Lower lobe of right lung (tissue), 2 donors: ENCODE measurements around the gene NOTCH3. TPM values are rescaled to one million over a fixed set of nuclear protein-coding genes. Genes with fewer than 3 reads are reported as not detected.

ENCODE experiments used
- ATAC-seq, 2 donors: fragments of 200-7000 bp; cut with Tn5 transposase; one replicate each; pipeline ENCODE4 v1.9.1; 2020 to 2022; ENCODE audit warnings: mild to moderate bottlenecking in 2 of 2, moderate library complexity in 2 of 2
- DNase-seq: peaks from one replicate; pipeline ENCODE4 v3.0.0-alpha.2; 2020
- H3K27ac ChIP-seq: fragments of 200-600 bp; one replicate; pipeline ENCODE4 v1.8.0; 2022
- H3K27me3 ChIP-seq: fragments of 200-600 bp; one replicate; pipeline ENCODE4 v1.8.0; 2022; ENCODE audit warnings: low read depth
- H3K36me3 ChIP-seq: fragments of 200-600 bp; one replicate; pipeline ENCODE4 v1.8.0; 2022; ENCODE audit warnings: mild to moderate bottlenecking
- H3K4me1 ChIP-seq: fragments of 200-600 bp; one replicate; pipeline ENCODE4 v1.8.0; 2022
- H3K4me3 ChIP-seq: fragments of 200-600 bp; one replicate; pipeline ENCODE4 v1.8.0; 2022; ENCODE audit warnings: mild to moderate bottlenecking
- H3K9me3 ChIP-seq: fragments of 200-600 bp; one replicate; pipeline ENCODE4 v1.8.0; 2022
- intact Hi-C: fragments of 100-400 bp; cut with DNase I; formaldehyde crosslinking; loops from one replicate; pipeline ENCODE4 v1.11.0; 2022
- total RNA-seq: library from RNA; stranded (reverse); fragmentation: NEBNext Ultra II Directional; extraction: Animal tissue kit (Norgen Biotek cat#: 25700); gene quantifications from one replicate; pipeline ENCODE4 v1.2.1, GENCODE V29; 2021
- TF ChIP-seq, protein P1 (sequence below): fragments of 200-600 bp; IDR thresholded peaks from one replicate; pipeline ENCODE4 v1.8.0; 2022; ENCODE audit warnings: antibody characterized with exemption, mild to moderate bottlenecking
- donor health status: DM: no; HTN: yes; CAD: no; lungs with severe emphysema.

Gene NOTCH3
- total RNA-seq, 1 donor from 2014 or later: 52.7 TPM

GRCh38 chr19:15185188-15185587 lies 15.6 kb downstream of the NOTCH3 start:
- intact Hi-C loops: no loop called here
- ATAC-seq (no peak), DNase-seq (no peak)
- no peaks in the 10 kb centered on the region for H3K27me3 ChIP-seq
- no peak overlapping the region for H3K27ac ChIP-seq
- TF ChIP-seq, protein P1, sequence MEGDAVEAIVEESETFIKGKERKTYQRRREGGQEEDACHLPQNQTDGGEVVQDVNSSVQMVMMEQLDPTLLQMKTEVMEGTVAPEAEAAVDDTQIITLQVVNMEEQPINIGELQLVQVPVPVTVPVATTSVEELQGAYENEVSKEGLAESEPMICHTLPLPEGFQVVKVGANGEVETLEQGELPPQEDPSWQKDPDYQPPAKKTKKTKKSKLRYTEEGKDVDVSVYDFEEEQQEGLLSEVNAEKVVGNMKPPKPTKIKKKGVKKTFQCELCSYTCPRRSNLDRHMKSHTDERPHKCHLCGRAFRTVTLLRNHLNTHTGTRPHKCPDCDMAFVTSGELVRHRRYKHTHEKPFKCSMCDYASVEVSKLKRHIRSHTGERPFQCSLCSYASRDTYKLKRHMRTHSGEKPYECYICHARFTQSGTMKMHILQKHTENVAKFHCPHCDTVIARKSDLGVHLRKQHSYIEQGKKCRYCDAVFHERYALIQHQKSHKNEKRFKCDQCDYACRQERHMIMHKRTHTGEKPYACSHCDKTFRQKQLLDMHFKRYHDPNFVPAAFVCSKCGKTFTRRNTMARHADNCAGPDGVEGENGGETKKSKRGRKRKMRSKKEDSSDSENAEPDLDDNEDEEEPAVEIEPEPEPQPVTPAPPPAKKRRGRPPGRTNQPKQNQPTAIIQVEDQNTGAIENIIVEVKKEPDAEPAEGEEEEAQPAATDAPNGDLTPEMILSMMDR: no peak
- no peaks in the 10 kb centered on the region for H3K36me3 ChIP-seq
- no peaks in the 10 kb centered on the region for H3K9me3 ChIP-seq
- H3K4me3 ChIP-seq: no peak overlapping the region
- no peaks in the 10 kb centered on the region for H3K4me1 ChIP-seq

GRCh38 chr19:15184776-15185175 lies 16.0 kb downstream of the NOTCH3 start:
- DNase-seq: no peak
- Histone ChIP-seq H3K36me3 (no peaks in the 10 kb centered on the region), H3K4me1 (no peaks in the 10 kb centered on the region), H3K27me3 (no peaks in the 10 kb centered on the region), H3K27ac (no peak overlapping the region), H3K9me3 (no peaks in the 10 kb centered on the region), H3K4me3 (no peak overlapping the region)
- TF ChIP-seq, protein P1: no peak
- intact Hi-C loops: no loop called here
- ATAC-seq: no peak

- Histone ChIP-seq H3K36me3 (no peaks in the 10 kb centered on the region), H3K27ac (no peak overlapping the region), H3K27me3 (peaks cover 6% of the 10 kb centered on the region), H3K9me3 (no peaks in the 10 kb centered on the region), H3K4me3 (peak overlapping the region; percentile 51), H3K4me1 (peaks cover 5% of the 10 kb centered on the region)
- TF ChIP-seq, protein P1: no peak
- no peak for DNase-seq
- peak; percentile 2 to 3 for ATAC-seq
- intact Hi-C loops: no loop called here
Measured at GRCh38 chr19:15181394-15181793, 19.4 kb downstream of the NOTCH3 start.

- ATAC-seq (peak; percentile 75 to 86), DNase-seq (peak; percentile 76)
- Histone ChIP-seq H3K27me3 (peaks cover 6% of the 10 kb centered on the region), H3K36me3 (no peaks in the 10 kb centered on the region), H3K4me3 (peak overlapping the region; percentile 51), H3K27ac (no peak overlapping the region), H3K9me3 (no peaks in the 10 kb centered on the region), H3K4me1 (peaks cover 5% of the 10 kb centered on the region)
- intact Hi-C loops: no loop called here
- TF ChIP-seq, protein P1: no peak
Measured at GRCh38 chr19:15180451-15181390, 20.1 kb downstream of the NOTCH3 start.

- intact Hi-C loops: no loop called here
- Histone ChIP-seq H3K36me3 (peaks cover 3% of the 10 kb centered on the region), H3K27me3 (peaks cover 6% of the 10 kb centered on the region), H3K4me3 (no peak overlapping the region), H3K27ac (no peak overlapping the region), H3K4me1 (peaks cover 5% of the 10 kb centered on the region), H3K9me3 (no peaks in the 10 kb centered on the region)
- TF ChIP-seq, protein P1: no peak
- DNase-seq: no peak
- ATAC-seq: no peak
Measured at GRCh38 chr19:15178629-15179308, 22.0 kb downstream of the NOTCH3 start.
